ENCODE data around the gene CGB7.

DNA sequence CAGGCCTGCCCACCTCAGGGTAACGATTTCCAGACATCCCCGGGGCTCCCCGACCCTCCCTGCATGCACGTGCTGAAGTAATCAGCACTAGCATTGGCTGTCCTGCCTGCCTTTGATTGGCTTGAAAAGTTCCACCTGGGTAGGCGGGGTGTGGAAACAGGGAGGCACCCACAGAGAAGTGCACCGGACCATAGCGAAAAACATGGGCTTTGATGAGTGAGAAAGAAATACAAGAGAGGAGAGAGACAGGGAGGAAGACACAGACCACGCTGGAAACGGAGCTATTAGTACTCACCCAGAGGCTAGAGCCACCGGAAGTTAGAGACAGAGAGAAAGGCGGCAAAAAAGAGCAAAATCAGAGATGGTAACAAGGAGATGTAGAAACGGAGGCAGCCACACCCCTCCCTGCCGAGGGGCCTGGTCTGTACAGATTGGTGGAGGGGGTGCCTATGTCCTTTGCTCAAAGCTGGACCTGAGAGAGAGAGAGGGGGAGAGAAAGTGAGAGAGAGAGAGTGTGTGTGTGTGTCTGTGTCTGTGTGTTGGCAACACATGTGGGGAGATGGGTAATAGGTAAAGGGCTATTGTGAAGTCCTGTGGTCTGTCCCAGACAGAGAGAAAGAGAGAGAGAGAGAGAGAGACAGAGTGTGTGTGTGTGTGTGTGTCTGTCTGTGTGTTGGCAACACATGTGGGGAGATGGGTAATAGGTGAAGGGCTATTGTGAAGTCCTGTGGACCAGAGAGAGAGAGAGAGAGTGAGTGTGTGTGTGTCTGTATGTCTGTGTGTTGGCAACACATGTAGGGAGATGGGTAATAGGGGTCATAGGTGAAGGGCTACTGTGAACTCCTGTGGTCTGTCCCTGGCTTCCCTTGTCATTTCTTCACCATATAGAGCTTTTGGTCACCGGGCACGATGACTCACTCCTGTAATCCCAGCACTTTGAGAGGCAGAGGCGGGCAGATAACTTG, 36.3 kb downstream of the CGB7 start:
- TF ChIP-seq RARA (CRISPR knock-in tag; IDR thresholded peaks at IDR 0.05) (no peak), MAF1 (CRISPR knock-in tag; IDR thresholded peaks at IDR 0.05; ENCODE audit: borderline replicate concordance) (no peak), FOXK2 (IDR thresholded peaks at IDR 0.05) (no peak)
- TF ChIP-seq, protein P1, sequence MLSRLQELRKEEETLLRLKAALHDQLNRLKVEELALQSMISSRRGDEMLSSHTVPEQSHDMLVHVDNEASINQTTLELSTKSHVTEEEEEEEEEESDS (CRISPR knock-in tag; IDR thresholded peaks at IDR 0.05; ENCODE audit: borderline replicate concordance) = no peak
- TF ChIP-seq, protein P2, sequence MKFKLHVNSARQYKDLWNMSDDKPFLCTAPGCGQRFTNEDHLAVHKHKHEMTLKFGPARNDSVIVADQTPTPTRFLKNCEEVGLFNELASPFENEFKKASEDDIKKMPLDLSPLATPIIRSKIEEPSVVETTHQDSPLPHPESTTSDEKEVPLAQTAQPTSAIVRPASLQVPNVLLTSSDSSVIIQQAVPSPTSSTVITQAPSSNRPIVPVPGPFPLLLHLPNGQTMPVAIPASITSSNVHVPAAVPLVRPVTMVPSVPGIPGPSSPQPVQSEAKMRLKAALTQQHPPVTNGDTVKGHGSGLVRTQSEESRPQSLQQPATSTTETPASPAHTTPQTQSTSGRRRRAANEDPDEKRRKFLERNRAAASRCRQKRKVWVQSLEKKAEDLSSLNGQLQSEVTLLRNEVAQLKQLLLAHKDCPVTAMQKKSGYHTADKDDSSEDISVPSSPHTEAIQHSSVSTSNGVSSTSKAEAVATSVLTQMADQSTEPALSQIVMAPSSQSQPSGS (CRISPR knock-in tag; IDR thresholded peaks at IDR 0.05) = no peak
- TF ChIP-seq, protein P3, sequence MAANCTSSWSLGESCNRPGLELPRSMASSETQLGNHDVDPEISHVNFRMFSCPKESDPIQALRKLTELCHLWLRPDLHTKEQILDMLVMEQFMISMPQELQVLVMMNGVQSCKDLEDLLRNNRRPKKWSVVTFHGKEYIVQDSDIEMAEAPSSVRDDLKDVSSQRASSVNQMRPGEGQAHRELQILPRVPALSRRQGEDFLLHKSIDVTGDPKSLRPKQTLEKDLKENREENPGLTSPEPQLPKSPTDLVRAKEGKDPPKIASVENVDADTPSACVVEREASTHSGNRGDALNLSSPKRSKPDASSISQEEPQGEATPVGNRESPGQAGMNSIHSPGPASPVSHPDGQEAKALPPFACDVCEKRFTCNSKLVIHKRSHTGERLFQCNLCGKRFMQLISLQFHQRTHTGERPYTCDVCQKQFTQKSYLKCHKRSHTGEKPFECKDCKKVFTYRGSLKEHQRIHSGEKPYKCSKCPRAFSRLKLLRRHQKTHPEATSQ (CRISPR knock-in tag; IDR thresholded peaks at IDR 0.05; ENCODE audit: borderline replicate concordance) = no peak
- TF ChIP-seq, protein P4, sequence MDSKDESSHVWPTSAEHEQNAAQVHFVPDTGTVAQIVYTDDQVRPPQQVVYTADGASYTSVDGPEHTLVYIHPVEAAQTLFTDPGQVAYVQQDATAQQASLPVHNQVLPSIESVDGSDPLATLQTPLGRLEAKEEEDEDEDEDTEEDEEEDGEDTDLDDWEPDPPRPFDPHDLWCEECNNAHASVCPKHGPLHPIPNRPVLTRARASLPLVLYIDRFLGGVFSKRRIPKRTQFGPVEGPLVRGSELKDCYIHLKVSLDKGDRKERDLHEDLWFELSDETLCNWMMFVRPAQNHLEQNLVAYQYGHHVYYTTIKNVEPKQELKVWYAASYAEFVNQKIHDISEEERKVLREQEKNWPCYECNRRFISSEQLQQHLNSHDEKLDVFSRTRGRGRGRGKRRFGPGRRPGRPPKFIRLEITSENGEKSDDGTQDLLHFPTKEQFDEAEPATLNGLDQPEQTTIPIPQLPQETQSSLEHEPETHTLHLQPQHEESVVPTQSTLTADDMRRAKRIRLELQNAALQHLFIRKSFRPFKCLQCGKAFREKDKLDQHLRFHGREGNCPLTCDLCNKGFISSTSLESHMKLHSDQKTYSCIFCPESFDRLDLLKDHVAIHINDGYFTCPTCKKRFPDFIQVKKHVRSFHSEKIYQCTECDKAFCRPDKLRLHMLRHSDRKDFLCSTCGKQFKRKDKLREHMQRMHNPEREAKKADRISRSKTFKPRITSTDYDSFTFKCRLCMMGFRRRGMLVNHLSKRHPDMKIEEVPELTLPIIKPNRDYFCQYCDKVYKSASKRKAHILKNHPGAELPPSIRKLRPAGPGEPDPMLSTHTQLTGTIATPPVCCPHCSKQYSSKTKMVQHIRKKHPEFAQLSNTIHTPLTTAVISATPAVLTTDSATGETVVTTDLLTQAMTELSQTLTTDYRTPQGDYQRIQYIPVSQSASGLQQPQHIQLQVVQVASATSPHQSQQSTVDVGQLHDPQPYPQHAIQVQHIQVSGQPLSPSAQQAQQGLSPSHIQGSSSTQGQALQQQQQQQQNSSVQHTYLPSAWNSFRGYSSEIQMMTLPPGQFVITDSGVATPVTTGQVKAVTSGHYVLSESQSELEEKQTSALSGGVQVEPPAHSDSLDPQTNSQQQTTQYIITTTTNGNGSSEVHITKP (CRISPR knock-in tag; IDR thresholded peaks at IDR 0.05; ENCODE audit: low read depth) = no peak
